Stimulated activated CD8-positive, alpha-beta memory T cell treated with anti-CD3 and anti-CD28 coated beads, Interleukin-12 subunit alpha, Interleukin-12 subunit beta, amount 100 ng/mL, for 24 hours (primary cell): ENCODE measurements around the gene AQP1.

Experiments
- DNase-seq: peaks from one replicate; pipeline ENCODE4 v3.0.0-alpha.2; 2020; ENCODE audit errors: extremely low read depth

Gene AQP1

GRCh38 chr7:30906515-30907240 is 5.0 kb upstream of the AQP1 start:
- DNase-seq = no peak

GRCh38 chr7:30907527-30908267 is 4.0 kb upstream of the AQP1 start:
- DNase-seq = no peak

- no peak for DNase-seq
Observed at GRCh38 chr7:30908681-30909080, 3.0 kb upstream of the AQP1 start.

- DNase-seq = no peak
Observed at GRCh38 chr7:30909431-30909830, 2.2 kb upstream of the AQP1 start.

GRCh38 chr7:30910411-30911073 is 1.1 kb upstream of the AQP1 start:
- DNase-seq = no peak

GRCh38 chr7:30911133-30911532 is 520 bp upstream of the AQP1 start:
- no peak for DNase-seq

GRCh38 chr7:30912021-30912730 is 523 bp downstream of the AQP1 start:
- DNase-seq = no peak

DNA sequence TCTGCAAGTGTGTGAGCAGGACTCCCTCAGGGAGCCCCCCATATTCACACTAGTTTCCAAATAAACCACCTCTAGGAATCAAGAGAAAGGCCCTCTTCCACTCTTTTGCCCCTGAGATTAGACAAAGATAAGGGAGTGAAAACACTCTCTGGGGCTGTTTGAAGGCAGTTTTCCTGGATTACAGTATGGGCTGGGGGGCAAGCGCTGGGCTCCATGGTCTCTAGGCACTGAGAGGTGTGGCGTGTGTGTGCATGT is 1.0 kb downstream of the AQP1 start:
- no peak for DNase-seq

DNA sequence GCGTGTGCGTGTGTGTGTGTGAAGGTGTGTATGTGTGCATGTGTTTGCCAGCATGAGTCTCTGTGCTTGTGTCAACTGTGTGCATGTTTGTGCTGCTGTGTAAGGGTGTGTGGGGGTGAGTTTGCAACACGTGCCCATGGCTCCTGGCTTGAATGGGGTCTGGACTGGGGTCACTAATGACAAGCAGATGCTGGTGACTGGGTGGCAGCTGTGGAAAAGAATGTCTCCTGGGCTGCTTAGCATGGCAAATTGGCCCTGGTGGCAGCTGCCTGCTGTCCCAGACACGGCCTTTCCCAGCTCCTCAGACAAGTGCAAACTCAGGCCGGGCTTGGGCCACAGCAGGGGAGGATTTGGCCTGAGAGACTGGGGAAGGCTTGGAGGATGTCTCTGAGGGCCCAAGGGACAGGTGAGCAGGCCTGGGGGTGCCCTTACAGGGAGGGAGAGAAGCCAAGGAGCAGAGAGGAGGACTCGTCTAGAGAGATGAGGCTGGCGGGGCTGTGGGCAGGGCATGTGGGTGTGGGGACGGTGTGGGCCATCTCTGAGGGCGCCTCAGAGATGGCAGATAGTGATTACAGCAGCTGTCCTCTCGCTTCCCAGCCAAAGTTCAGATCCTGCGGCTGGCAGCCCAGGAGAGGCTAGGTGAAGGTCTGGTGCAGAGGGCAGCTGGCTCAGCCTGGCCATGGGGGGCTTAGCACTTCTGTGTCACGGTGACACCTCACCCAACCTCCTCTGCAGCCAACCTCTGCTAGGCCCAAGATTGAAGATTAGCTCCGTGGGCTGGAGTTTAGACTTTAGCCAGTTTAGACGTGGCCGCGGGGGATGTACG is 1.5 kb downstream of the AQP1 start:
- no peak for DNase-seq

DNA sequence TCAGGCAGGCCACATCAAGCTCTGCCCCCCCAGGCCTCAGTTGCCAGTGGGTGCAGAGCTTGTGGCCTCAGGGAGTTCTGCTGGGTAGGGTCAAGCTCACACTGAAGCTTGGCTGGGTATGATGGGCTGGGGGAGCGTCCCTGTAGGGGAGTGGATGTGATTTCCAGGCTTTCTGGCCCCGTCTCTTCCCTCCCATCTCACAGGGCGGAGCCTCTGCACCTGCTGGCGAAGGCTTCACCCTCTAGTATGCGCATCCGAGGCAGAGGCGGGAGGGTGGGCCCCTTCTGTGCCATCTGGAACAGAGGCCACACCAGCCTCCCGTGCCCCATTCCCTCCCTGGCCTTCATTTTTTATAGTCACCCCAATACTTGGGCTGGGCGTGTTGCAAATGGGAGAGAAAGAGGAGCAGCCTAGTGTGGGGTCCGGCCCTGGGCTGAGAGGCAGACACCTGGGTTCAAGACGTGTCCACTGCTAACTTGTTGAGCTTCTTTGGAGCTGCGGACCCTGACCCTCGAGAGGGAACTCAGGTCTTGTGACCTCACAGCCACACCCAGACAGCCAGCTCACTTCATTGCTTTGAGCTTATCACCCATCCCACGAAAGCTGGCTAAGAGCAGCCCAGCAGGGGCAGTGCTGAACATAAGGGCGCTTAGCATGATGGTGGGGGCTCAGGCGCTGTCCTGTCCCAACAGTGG is 2.3 kb downstream of the AQP1 start:
- no peak for DNase-seq

DNA sequence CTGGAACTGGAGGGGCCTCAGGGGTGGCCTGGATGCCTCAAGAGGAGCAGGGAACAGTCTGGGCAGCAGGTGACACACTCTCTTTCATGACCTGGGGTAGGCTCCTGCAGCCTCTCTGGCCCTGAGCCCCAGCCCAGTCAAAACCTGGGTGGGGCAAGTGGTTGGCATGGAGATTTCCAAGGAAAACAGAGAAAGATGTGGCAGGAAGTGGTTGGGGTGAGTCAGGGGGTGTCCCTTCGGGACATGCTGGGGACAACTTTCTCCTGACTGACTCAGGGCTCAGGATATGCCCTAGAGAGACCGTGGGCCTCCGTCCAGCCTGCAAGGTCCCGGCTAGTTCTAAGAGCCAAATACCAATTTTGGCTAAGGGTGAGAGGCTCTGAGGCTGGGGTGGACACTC is 2.9 kb downstream of the AQP1 start:
- DNase-seq = no peak

GRCh38 chr7:30915005-30915601 is 3.5 kb downstream of the AQP1 start:
- no peak for DNase-seq

DNA sequence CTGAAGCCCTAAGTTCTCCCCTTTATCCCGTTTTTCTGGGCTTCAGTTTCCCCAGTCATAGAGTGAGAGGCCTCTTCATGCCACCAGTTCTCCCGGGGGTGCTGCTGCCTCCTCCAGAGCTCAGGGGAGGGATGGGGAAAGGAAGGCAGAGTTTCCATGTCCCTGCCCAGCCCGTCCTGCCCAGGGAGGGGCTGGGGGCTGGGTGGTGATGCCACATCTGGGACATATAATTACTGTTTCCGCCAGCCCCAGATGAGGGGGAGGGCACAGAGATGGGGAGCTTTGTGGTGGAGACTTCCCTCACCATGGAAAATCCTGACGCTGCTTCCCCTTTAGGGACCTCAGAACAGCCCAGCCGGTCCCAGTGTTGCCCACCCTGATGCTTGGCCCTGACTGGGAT is 4.1 kb downstream of the AQP1 start:
- no peak for DNase-seq

DNA sequence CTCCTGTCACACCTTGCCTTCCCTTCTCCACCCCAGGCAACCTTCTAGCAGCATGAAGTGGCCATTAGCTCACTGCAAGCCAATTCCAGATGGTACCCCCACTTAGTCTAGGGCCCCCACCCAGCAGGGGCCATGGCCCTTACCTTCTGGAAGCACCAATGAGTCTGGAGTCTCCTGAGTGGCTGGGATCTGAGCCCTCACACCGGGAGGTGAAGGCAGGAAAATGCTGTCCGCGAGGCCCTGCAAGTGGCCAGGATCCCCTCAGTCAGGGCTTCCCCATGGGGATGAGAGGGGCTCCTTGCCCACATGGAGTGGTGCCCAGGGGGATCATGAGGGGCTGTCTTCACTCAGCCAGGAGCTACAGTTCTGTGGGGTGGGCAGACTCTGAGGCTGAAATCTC is 4.6 kb downstream of the AQP1 start:
- DNase-seq = no peak

GRCh38 chr7:30916767-30917166 is 5.1 kb downstream of the AQP1 start:
- DNase-seq = no peak

DNA sequence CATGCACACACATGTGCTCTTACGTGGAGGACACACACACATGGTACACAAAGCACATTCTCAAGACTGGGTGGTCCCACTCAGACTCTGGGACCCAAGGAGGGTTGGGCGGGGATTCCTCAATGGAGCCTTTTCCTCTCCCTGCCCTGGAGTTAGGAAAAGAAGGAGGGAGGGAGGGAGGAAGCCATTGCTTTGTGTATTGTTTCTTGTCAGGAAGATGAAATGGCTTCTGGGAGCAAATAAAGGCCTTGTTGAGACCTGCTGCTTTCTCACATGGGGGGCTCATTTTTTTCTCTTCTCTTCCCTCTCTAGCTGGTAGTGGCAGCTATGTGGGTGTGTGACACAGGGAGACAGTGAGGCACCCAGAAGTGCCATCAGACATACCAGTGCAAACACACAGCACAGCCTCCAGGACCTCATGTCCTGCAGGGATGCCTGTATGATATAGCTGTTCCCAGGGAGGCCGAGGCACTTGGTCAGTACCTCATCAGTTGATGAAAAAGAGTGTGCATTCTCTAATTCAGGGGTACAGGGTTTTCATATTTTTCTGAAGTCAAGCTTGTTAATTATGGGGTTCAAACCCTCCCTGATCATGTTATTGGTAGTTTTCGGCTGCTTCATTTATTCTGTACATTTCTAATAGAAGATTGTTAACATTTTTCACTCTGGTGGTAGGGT is 5.7 kb downstream of the AQP1 start:
- no peak for DNase-seq

DNA sequence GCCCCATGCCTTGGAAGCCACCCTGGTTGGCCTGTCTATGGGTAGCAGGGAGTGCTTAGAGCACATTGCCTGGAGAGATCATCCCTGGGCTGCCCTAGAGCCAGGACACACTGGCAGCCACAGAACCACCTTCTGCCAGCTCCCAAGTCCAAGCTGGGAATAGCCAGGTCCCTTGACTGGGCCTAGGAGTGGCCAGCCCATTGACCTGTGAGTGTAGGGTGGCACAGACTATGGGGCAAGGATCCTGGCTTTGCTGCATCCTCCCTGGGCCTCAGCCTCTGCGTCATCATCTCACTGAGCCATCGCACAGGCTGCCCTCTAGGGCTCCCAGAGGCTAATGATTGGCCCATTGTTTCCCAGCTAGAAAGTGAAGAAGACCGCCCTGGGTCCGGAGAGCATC is 7.0 kb downstream of the AQP1 start:
- no peak for DNase-seq

DNA sequence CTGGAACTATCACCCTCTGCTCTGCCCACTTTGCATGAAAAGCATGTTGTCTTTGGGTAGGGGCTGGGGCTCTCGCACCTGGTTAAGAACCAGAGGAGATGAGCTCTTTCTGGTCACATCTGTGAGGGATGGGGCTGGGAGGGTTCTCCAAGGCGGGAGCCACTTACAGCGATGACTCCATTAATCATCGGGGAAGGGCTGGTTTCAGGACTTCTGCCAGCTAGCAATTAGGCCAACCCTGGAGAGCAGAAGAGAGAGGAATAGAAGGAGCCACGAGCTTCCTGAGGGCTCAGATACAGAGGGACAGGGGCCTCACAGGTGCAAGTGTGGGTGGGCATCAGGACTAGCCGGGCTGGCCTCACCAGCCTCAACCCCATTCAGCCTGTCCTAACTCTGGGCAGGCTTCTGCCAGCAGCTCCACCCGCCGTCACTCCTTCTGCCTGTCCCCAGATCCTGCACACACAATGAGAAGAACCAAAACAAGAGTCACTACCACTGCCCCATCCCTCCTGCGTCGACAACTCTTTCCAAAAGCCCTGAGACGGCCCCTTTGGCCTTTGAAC is 8.4 kb downstream of the AQP1 start:
- DNase-seq = no peak

DNA sequence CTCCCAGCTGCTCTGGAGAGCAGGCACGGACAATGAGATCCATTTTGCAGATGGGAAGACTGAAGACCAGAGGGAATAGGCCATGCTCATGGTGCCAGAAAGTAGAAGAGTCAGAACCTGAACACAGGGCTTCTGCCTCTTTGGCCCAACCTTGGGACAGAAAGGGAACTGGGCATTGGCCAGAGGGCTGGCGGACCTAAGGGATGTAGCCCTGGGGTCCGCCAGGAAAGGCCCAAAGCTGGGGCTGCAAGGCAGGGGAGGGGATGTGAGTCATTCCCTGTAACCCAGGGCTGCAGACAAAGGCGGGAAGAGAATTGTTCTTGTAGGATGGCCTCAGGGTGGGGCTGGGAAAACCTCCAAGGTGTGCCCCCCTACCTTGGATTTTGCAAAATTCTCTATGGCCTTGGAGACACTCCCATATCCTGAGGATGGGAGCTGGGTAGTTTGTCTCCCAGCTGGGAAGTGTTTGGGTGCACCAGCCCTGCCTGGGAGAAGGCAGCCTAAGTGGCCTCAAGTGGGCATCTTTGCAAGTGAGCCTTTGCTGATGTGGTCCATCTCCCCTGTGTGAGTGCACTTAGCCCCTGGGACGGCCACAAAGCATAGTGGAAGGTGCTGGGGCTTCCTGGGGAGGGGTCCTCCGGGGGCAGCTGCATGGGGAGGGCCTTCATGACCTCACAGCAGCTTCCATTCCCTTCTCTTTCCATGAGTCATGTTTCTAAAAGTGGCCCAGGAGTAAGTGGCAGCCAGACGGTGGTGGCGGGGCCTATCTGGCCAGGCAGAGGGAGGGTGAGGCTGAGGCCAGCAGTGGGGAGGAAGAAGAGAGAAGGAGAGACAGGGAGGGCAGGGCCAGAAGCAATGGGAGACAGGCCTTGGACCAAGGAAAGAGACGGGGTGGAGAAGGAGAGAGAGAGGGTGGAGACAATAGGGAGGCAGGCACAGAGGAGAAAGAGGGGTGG is 9.2 kb downstream of the AQP1 start:
- DNase-seq = no peak
